ENCODE measurements around the gene WWOX.
"Not testable (repeated sequence)": the region's sequence is repeated elsewhere in the genome, so short reads cannot be mapped to it uniquely, and the experiment has no call there.

WWOX gene

DNA sequence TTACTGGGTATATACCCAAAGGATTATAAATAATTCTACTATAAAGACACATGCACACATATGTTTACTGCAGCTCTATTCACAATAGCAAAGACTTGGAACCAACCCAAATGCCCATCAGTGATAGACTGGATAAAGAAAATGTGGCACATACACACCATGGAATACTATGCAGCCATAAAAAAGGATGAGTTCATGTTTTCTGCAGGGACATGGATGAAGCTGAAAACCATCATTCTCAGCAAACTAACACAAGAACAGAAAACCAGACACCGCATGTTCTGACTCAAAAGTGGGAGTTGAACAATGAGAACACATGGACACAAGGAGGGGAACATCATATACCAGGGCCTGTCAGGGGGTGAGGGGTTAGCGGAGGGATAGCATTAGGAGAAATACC lies 1146.2 kb downstream of the WWOX start:
- not testable (repeated sequence) for H3K79me1 ChIP-seq (ENCODE audit: low read length); H3K4me2 ChIP-seq (ENCODE audit: low read length); H3K27ac ChIP-seq (ENCODE audit: low read depth, low read length); H2BK5ac ChIP-seq (ENCODE audit: low read length); H3K56ac ChIP-seq (ENCODE audit: low read length); H3K27me3 ChIP-seq (ENCODE audit: insufficient read depth, low read length, poor library complexity); H2AK5ac ChIP-seq (ENCODE audit: low read length); H2BK15ac ChIP-seq (replicated peaks; ENCODE audit: low read depth); H3K4me1 ChIP-seq (ENCODE audit: control insufficient read depth, low read depth, low read length); H2BK120ac ChIP-seq (ENCODE audit: low read depth, low read length); H4K8ac ChIP-seq (ENCODE audit: low read depth, low read length); H3K4ac ChIP-seq (ENCODE audit: low read depth, low read length); H3K9ac ChIP-seq (ENCODE audit: low read length); H3K23ac ChIP-seq (ENCODE audit: low read length); H3K79me2 ChIP-seq (ENCODE audit: control insufficient read depth, insufficient read depth, low read length); DNase-seq; H3K4me3 ChIP-seq (ENCODE audit: low read length); H4K5ac ChIP-seq (ENCODE audit: low read length); H3K18ac ChIP-seq (ENCODE audit: low read length); H3K36me3 ChIP-seq (ENCODE audit: control insufficient read depth, insufficient read depth, low read length)
- WGBS (ENCODE audit: extremely low coverage, insufficient coverage, low lambda C conversion rate): no CpG with 5 or more reads among the region's 2 CpGs

DNA sequence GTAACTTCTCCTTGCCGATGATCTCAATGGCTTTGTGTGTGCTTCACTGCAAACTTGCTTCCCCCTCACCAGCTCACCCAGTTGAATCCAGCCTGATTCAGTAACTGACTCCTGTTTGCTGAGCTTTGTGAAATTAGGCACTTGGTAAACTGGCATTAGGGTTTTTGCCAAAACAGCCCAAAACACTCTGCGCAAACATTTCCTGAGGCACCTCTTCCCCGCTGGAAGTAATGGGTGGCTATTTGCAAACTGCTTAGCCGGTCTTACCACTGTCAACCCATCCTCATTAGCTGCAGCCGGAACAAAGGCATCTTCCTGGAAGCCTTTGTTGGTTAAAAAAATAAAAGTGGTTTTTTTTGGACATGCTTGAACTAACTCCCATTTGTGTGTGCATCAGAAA lies 1147.9 kb downstream of the WWOX start:
- Histone ChIP-seq H3K56ac (ENCODE audit: low read length) (no peak overlapping the region), H3K79me1 (ENCODE audit: low read length) (no peaks in the 10 kb centered on the region), H3K23ac (ENCODE audit: low read length) (no peak overlapping the region), H3K18ac (ENCODE audit: low read length) (no peak overlapping the region), H2BK120ac (ENCODE audit: low read depth, low read length) (no peak overlapping the region), H4K5ac (ENCODE audit: low read length) (no peak overlapping the region), H4K8ac (ENCODE audit: low read depth, low read length) (no peak overlapping the region), H3K36me3 (ENCODE audit: control insufficient read depth, insufficient read depth, low read length) (no peaks in the 10 kb centered on the region), H3K79me2 (ENCODE audit: control insufficient read depth, insufficient read depth, low read length) (no peaks in the 10 kb centered on the region), H2BK5ac (ENCODE audit: low read length) (no peak overlapping the region), H3K27me3 (ENCODE audit: insufficient read depth, low read length, poor library complexity) (no peaks in the 10 kb centered on the region), H3K4me1 (ENCODE audit: control insufficient read depth, low read depth, low read length) (no peaks in the 10 kb centered on the region), H3K4me2 (ENCODE audit: low read length) (no peak overlapping the region), H2BK15ac (replicated peaks; ENCODE audit: low read depth) (no peak overlapping the region), H3K9ac (ENCODE audit: low read length) (no peak overlapping the region), H3K4me3 (ENCODE audit: low read length) (no peak overlapping the region), H3K27ac (ENCODE audit: low read depth, low read length) (no peak overlapping the region), H3K4ac (ENCODE audit: low read depth, low read length) (no peak overlapping the region), H2AK5ac (ENCODE audit: low read length) (no peak overlapping the region)
- no CpG with 5 or more reads among the region's 5 CpGs for WGBS (ENCODE audit: extremely low coverage, insufficient coverage, low lambda C conversion rate)
- no peak for DNase-seq

DNA sequence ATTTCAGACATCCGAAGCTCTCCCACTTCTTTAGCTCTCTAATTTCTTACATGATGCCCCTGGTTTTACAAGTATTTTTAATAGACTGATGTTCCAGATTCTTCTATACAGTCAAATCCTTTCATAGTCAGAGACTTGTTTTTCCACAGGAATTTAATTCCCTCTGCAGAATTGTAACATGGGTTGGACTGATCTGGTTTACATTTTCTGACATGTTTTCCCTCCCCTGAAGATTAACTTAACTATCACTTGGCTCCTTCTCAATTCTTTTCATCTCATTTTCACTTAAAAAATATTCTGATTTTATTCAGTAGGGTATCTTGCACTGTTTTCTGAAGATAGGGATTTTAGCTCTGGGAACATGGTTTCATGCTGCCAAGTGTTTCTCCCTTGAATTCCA lies 1148.9 kb downstream of the WWOX start:
- H3K56ac ChIP-seq (ENCODE audit: low read length): no peak overlapping the region
- no peak overlapping the region for H3K4ac ChIP-seq (ENCODE audit: low read depth, low read length)
- no peak overlapping the region for H2BK5ac ChIP-seq (ENCODE audit: low read length)
- no peak overlapping the region for H3K4me3 ChIP-seq (ENCODE audit: low read length)
- no peak overlapping the region for H2BK15ac ChIP-seq (replicated peaks; ENCODE audit: low read depth)
- no peaks in the 10 kb centered on the region for H3K79me1 ChIP-seq (ENCODE audit: low read length)
- H2BK120ac ChIP-seq (ENCODE audit: low read depth, low read length): no peak overlapping the region
- no CpG with 5 or more reads among the region's 1 CpG for WGBS (ENCODE audit: extremely low coverage, insufficient coverage, low lambda C conversion rate)
- no peak overlapping the region for H3K18ac ChIP-seq (ENCODE audit: low read length)
- no peak overlapping the region for H3K23ac ChIP-seq (ENCODE audit: low read length)
- DNase-seq: no peak
- no peaks in the 10 kb centered on the region for H3K79me2 ChIP-seq (ENCODE audit: control insufficient read depth, insufficient read depth, low read length)
- H4K8ac ChIP-seq (ENCODE audit: low read depth, low read length): no peak overlapping the region
- H2AK5ac ChIP-seq (ENCODE audit: low read length): no peak overlapping the region
- no peaks in the 10 kb centered on the region for H3K27me3 ChIP-seq (ENCODE audit: insufficient read depth, low read length, poor library complexity)
- H4K5ac ChIP-seq (ENCODE audit: low read length): no peak overlapping the region
- no peak overlapping the region for H3K27ac ChIP-seq (ENCODE audit: low read depth, low read length)
- no peaks in the 10 kb centered on the region for H3K36me3 ChIP-seq (ENCODE audit: control insufficient read depth, insufficient read depth, low read length)
- H3K9ac ChIP-seq (ENCODE audit: low read length): no peak overlapping the region
- no peaks in the 10 kb centered on the region for H3K4me1 ChIP-seq (ENCODE audit: control insufficient read depth, low read depth, low read length)
- no peak overlapping the region for H3K4me2 ChIP-seq (ENCODE audit: low read length)

DNA sequence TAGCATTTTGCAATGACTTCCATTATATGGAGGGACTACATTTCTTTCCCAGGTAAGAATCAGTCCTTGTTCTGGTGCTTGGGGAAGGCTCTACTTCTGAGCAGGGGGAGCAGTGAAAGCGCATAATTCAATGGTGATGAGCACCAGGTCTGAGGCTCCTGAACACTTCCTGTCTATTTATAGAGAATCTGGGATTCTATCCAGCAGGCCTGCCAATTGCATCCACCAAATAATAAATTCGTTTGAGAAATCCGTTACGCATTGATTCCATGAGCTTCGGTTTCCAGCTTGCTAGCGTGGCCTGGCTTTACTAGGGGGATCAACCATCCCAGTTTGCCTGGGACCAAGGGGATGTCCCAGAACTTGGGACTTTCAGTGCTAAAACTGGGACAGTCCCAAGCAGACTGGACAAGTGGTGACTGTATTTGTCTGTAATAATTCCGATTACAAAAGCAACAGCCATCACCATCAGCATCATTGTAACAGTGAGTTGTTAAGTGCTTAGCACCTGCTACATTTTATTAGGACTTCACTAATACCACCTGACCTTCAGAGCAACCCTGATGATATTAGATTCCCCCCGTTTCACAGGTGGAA lies 1151.1 kb downstream of the WWOX start:
- H3K36me3 ChIP-seq (ENCODE audit: control insufficient read depth, insufficient read depth, low read length): no peaks in the 10 kb centered on the region
- no peak overlapping the region for H3K4me3 ChIP-seq (ENCODE audit: low read length)
- no peak overlapping the region for H2BK5ac ChIP-seq (ENCODE audit: low read length)
- no peak overlapping the region for H3K56ac ChIP-seq (ENCODE audit: low read length)
- H3K4me2 ChIP-seq (ENCODE audit: low read length): no peak overlapping the region
- WGBS (ENCODE audit: extremely low coverage, insufficient coverage, low lambda C conversion rate): no CpG with 5 or more reads among the region's 8 CpGs
- no peak overlapping the region for H3K27ac ChIP-seq (ENCODE audit: low read depth, low read length)
- H2BK120ac ChIP-seq (ENCODE audit: low read depth, low read length): no peak overlapping the region
- H3K23ac ChIP-seq (ENCODE audit: low read length): no peak overlapping the region
- no peaks in the 10 kb centered on the region for H3K27me3 ChIP-seq (ENCODE audit: insufficient read depth, low read length, poor library complexity)
- H3K9ac ChIP-seq (ENCODE audit: low read length): no peak overlapping the region
- H4K8ac ChIP-seq (ENCODE audit: low read depth, low read length): no peak overlapping the region
- no peak overlapping the region for H2BK15ac ChIP-seq (replicated peaks; ENCODE audit: low read depth)
- H3K79me2 ChIP-seq (ENCODE audit: control insufficient read depth, insufficient read depth, low read length): no peaks in the 10 kb centered on the region
- no peak overlapping the region for H2AK5ac ChIP-seq (ENCODE audit: low read length)
- H3K4ac ChIP-seq (ENCODE audit: low read depth, low read length): no peak overlapping the region
- H3K18ac ChIP-seq (ENCODE audit: low read length): no peak overlapping the region
- DNase-seq: no peak
- H3K4me1 ChIP-seq (ENCODE audit: control insufficient read depth, low read depth, low read length): no peaks in the 10 kb centered on the region
- no peaks in the 10 kb centered on the region for H3K79me1 ChIP-seq (ENCODE audit: low read length)
- no peak overlapping the region for H4K5ac ChIP-seq (ENCODE audit: low read length)

DNA sequence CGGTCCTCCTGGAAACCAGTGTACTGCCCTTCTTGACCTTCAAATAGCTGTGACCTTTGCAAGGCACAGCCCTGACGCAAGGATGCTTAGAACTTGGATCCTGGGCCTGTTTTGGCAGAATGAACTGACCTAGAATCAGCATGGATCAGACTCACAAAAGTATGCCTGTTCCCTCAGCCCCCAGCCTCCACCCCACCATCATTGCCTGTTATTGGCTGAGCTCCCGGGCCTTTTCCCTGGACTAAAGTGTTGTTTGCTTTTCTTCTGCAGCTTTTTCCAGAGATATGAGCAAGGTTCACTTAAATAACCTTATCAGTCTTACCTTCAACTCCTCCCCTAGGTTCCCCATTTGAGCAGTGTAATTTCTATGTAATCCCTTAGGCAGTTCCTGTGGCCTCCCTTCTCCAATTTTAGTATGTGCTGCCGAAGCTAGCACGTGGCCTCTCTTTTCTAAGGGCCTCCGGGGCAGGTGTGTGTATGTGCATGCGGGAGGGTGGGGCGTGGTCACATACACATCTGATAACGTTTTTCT lies 1153.7 kb downstream of the WWOX start:
- no peak overlapping the region for H3K56ac ChIP-seq (ENCODE audit: low read length)
- H3K79me2 ChIP-seq (ENCODE audit: control insufficient read depth, insufficient read depth, low read length): no peaks in the 10 kb centered on the region
- no peaks in the 10 kb centered on the region for H3K36me3 ChIP-seq (ENCODE audit: control insufficient read depth, insufficient read depth, low read length)
- no peaks in the 10 kb centered on the region for H3K79me1 ChIP-seq (ENCODE audit: low read length)
- no peak overlapping the region for H3K27ac ChIP-seq (ENCODE audit: low read depth, low read length)
- no peak overlapping the region for H3K9ac ChIP-seq (ENCODE audit: low read length)
- H2AK5ac ChIP-seq (ENCODE audit: low read length): no peak overlapping the region
- H2BK15ac ChIP-seq (replicated peaks; ENCODE audit: low read depth): no peak overlapping the region
- H2BK120ac ChIP-seq (ENCODE audit: low read depth, low read length): no peak overlapping the region
- H3K4ac ChIP-seq (ENCODE audit: low read depth, low read length): no peak overlapping the region
- no peak overlapping the region for H3K4me2 ChIP-seq (ENCODE audit: low read length)
- no peaks in the 10 kb centered on the region for H3K27me3 ChIP-seq (ENCODE audit: insufficient read depth, low read length, poor library complexity)
- no peak overlapping the region for H4K5ac ChIP-seq (ENCODE audit: low read length)
- no peak for DNase-seq
- no peak overlapping the region for H2BK5ac ChIP-seq (ENCODE audit: low read length)
- H3K4me1 ChIP-seq (ENCODE audit: control insufficient read depth, low read depth, low read length): no peaks in the 10 kb centered on the region
- H4K8ac ChIP-seq (ENCODE audit: low read depth, low read length): no peak overlapping the region
- no CpG with 5 or more reads among the region's 9 CpGs for WGBS (ENCODE audit: extremely low coverage, insufficient coverage, low lambda C conversion rate)
- no peak overlapping the region for H3K4me3 ChIP-seq (ENCODE audit: low read length)
- H3K23ac ChIP-seq (ENCODE audit: low read length): no peak overlapping the region
- no peak overlapping the region for H3K18ac ChIP-seq (ENCODE audit: low read length)

DNA sequence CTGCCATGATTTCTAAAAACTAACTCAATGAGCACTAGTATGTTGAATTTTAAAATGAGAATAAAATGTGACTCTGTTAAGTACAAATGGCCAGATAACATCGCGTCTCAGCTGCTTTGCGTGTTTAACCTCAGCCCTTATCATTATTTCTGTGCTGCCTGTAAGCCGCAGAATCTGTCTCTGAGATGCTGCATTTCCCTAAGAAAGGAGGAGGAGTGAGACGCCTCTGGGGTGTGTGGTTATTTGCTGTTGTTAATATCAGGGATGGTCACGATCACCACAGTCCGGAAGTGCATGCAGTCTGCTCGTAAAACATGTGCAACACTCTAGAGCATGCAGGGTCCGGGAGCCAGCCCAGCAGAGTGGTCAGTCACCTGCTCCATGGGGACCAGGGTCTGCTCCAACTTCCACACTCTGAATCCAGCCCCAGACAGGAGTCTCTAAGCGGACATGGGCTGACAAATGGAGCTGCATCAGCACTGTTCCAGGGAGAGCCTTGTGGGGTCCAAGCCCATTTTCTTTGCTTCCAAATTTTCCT lies 1158.6 kb downstream of the WWOX start:
- no peak overlapping the region for H2BK5ac ChIP-seq (ENCODE audit: low read length)
- no peaks in the 10 kb centered on the region for H3K27me3 ChIP-seq (ENCODE audit: insufficient read depth, low read length, poor library complexity)
- no peak overlapping the region for H3K4me3 ChIP-seq (ENCODE audit: low read length)
- H3K4me1 ChIP-seq (ENCODE audit: control insufficient read depth, low read depth, low read length): no peaks in the 10 kb centered on the region
- no peak overlapping the region for H4K5ac ChIP-seq (ENCODE audit: low read length)
- H2AK5ac ChIP-seq (ENCODE audit: low read length): no peak overlapping the region
- WGBS (ENCODE audit: extremely low coverage, insufficient coverage, low lambda C conversion rate): no CpG with 5 or more reads among the region's 10 CpGs
- H3K23ac ChIP-seq (ENCODE audit: low read length): no peak overlapping the region
- no peak overlapping the region for H3K27ac ChIP-seq (ENCODE audit: low read depth, low read length)
- H3K4me2 ChIP-seq (ENCODE audit: low read length): no peak overlapping the region
- H4K8ac ChIP-seq (ENCODE audit: low read depth, low read length): no peak overlapping the region
- H3K9ac ChIP-seq (ENCODE audit: low read length): no peak overlapping the region
- no peak for DNase-seq
- no peak overlapping the region for H3K4ac ChIP-seq (ENCODE audit: low read depth, low read length)
- H3K36me3 ChIP-seq (ENCODE audit: control insufficient read depth, insufficient read depth, low read length): no peaks in the 10 kb centered on the region
- H3K56ac ChIP-seq (ENCODE audit: low read length): no peak overlapping the region
- H3K18ac ChIP-seq (ENCODE audit: low read length): no peak overlapping the region
- H2BK120ac ChIP-seq (ENCODE audit: low read depth, low read length): no peak overlapping the region
- H2BK15ac ChIP-seq (replicated peaks; ENCODE audit: low read depth): no peak overlapping the region
- H3K79me2 ChIP-seq (ENCODE audit: control insufficient read depth, insufficient read depth, low read length): no peaks in the 10 kb centered on the region
- no peaks in the 10 kb centered on the region for H3K79me1 ChIP-seq (ENCODE audit: low read length)

Measured in mesendoderm (in vitro differentiated cells).